GM12878 (cell line): ENCODE data around the gene RAB15. TPM values are rescaled to one million over a fixed set of nuclear protein-coding genes. Genes with fewer than 3 reads are reported as not detected.

Source experiments
- GABPA ChIP-seq: IDR thresholded peaks from 2 replicates; pipeline ENCODE4 v1.6.1; 2014; ENCODE audit warnings: antibody characterized with exemption, low read depth, mild to moderate bottlenecking, inconsistent platforms
- NFIC ChIP-seq: IDR thresholded peaks from 2 replicates; pipeline ENCODE4 v1.6.1; 2012; ENCODE audit warnings: low read depth, mild to moderate bottlenecking, inconsistent platforms, low read length, moderate library complexity
- PAX5 ChIP-seq: IDR thresholded peaks from 2 replicates; pipeline ENCODE4 v1.6.1; 2011; ENCODE audit warnings: low read depth, low read length, borderline replicate concordance
- TBL1XR1 ChIP-seq: IDR thresholded peaks from 2 replicates; pipeline ENCODE4 v1.6.1; 2012; ENCODE audit warnings: low read depth, low read length, improper control_type of control experiment
- ZNF622 ChIP-seq: fragments of 450-650 bp; IDR thresholded peaks from 2 replicates; pipeline ENCODE4 v1.6.1; 2017; ENCODE audit warnings: mild to moderate bottlenecking, inconsistent platforms
- polyA plus RNA-seq, 11 experiments: library from polyadenylated mRNA; depleted of rRNA in 4 of 11; unstranded in 6 of 11; stranded (reverse) in 5 of 11; fragments of >200 nt; fragmentation: Nextera tagmentation in 4 of 11; fragmentation: Illumina TruSeq in 1 of 11; extraction: Ambion mirVana in 4 of 11; extraction: Trizol in 1 of 11; gene quantifications; 1 replicate in 1 of 11; 2 replicates in 10 of 11; pipeline versions ENCODE4 v1.2.1 to v1.2.3, GENCODE V29; 2011 to 2016; ENCODE audit warnings: inconsistent platforms in 2 of 11, missing spikeins in 2 of 11, low read depth in 1 of 11
- total RNA-seq, 4 experiments: library from RNA; depleted of rRNA in 3 of 4; stranded (reverse); fragments of >200 nt in 3 of 4; fragmentation: Illumina TruSeq in 1 of 4; extraction: Trizol in 1 of 4; gene quantifications; 2 replicates each; pipeline versions ENCODE4 v1.2.1 to v1.2.3, GENCODE V29; 2013 to 2021
- TF ChIP-seq, protein P1 (sequence below): fragments of 450-650 bp; IDR thresholded peaks from 2 replicates; pipeline ENCODE4 v1.6.1; 2017; ENCODE audit warnings: mild to moderate bottlenecking, moderate library complexity
- TF ChIP-seq, protein P2 (sequence below): fragments of 450-650 bp; formaldehyde crosslinking; IDR thresholded peaks from 2 replicates; pipeline ENCODE4 v1.4.0; 2020; ENCODE audit warnings: mild to moderate bottlenecking, moderate library complexity

Gene RAB15
- total and polyA plus RNA-seq, 10 of the 15 experiments (the other 5 are each of a cell fraction or from before 2014, with no cell fraction given): 0.32 to 3.9 (median 2.1) TPM

DNA sequence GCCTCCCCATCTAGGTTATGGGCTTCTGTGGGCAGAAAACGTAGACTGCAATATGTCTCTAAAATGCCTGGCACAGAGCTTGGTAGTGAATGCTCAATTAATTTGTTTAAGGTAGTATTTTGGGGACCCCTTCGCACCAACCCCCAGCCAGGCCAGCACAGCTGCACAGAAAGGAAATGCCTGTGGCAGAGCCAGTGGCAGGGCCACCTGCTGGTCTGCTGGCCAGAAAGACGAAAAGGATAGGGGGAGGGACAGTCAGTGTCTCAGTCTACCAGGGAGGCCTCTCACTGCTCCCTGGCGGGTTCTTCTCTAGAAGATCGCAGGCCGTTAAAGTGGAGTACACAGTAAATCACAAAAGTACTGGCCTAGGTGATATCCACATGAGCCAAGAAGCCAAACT lies 3.5 kb downstream of the RAB15 start (continued):
- TF ChIP-seq, protein P1, sequence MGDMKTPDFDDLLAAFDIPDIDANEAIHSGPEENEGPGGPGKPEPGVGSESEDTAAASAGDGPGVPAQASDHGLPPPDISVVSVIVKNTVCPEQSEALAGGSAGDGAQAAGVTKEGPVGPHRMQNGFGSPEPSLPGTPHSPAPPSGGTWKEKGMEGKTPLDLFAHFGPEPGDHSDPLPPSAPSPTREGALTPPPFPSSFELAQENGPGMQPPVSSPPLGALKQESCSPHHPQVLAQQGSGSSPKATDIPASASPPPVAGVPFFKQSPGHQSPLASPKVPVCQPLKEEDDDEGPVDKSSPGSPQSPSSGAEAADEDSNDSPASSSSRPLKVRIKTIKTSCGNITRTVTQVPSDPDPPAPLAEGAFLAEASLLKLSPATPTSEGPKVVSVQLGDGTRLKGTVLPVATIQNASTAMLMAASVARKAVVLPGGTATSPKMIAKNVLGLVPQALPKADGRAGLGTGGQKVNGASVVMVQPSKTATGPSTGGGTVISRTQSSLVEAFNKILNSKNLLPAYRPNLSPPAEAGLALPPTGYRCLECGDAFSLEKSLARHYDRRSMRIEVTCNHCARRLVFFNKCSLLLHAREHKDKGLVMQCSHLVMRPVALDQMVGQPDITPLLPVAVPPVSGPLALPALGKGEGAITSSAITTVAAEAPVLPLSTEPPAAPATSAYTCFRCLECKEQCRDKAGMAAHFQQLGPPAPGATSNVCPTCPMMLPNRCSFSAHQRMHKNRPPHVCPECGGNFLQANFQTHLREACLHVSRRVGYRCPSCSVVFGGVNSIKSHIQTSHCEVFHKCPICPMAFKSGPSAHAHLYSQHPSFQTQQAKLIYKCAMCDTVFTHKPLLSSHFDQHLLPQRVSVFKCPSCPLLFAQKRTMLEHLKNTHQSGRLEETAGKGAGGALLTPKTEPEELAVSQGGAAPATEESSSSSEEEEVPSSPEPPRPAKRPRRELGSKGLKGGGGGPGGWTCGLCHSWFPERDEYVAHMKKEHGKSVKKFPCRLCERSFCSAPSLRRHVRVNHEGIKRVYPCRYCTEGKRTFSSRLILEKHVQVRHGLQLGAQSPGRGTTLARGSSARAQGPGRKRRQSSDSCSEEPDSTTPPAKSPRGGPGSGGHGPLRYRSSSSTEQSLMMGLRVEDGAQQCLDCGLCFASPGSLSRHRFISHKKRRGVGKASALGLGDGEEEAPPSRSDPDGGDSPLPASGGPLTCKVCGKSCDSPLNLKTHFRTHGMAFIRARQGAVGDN: no peak
- TF ChIP-seq, protein P2, sequence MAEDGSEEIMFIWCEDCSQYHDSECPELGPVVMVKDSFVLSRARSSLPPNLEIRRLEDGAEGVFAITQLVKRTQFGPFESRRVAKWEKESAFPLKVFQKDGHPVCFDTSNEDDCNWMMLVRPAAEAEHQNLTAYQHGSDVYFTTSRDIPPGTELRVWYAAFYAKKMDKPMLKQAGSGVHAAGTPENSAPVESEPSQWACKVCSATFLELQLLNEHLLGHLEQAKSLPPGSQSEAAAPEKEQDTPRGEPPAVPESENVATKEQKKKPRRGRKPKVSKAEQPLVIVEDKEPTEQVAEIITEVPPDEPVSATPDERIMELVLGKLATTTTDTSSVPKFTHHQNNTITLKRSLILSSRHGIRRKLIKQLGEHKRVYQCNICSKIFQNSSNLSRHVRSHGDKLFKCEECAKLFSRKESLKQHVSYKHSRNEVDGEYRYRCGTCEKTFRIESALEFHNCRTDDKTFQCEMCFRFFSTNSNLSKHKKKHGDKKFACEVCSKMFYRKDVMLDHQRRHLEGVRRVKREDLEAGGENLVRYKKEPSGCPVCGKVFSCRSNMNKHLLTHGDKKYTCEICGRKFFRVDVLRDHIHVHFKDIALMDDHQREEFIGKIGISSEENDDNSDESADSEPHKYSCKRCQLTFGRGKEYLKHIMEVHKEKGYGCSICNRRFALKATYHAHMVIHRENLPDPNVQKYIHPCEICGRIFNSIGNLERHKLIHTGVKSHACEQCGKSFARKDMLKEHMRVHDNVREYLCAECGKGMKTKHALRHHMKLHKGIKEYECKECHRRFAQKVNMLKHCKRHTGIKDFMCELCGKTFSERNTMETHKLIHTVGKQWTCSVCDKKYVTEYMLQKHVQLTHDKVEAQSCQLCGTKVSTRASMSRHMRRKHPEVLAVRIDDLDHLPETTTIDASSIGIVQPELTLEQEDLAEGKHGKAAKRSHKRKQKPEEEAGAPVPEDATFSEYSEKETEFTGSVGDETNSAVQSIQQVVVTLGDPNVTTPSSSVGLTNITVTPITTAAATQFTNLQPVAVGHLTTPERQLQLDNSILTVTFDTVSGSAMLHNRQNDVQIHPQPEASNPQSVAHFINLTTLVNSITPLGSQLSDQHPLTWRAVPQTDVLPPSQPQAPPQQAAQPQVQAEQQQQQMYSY (CRISPR knock-in tag): no peak
- no peak for TF ChIP-seq TBL1XR1
- TF ChIP-seq PAX5: no peak
- TF ChIP-seq NFIC: no peak
- TF ChIP-seq ZNF622: no peak
- no peak for TF ChIP-seq GABPA
